ENCODE measurements around the gene TARBP1.
"Not testable (repeated sequence)": the region's sequence is repeated elsewhere in the genome, so short reads cannot be mapped to it uniquely, and the experiment has no call there.

TARBP1 gene

GRCh38 chr1:234396871-234397270 lies 82.1 kb downstream of the TARBP1 start:
- DNase-seq (ENCODE audit: low read depth in 3 of 3), result no peak

GRCh38 chr1:234396092-234396491 lies 82.9 kb downstream of the TARBP1 start:
- no peak for DNase-seq (ENCODE audit: low read depth in 3 of 3)

DNA sequence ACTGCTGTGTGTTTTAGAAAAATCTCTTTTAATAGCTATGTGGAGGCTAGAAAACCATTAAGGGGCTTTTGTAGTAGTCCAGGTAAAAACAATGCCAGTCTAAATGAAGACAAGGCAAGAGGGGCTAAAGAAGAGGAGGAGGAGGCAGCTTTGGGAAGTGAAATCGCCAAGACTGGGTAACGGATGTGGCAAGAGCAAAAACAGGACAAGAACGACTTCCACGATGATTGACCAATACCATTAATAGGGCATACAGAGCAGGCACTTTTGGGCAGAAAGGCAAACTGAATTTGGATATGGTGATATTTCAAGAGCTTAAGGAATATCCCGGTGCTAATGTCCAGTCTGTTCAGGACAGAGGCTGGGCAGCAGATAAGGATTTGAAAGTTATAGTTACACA lies 83.7 kb downstream of the TARBP1 start:
- no peak for DNase-seq (ENCODE audit: low read depth in 3 of 3)

GRCh38 chr1:234393190-234393589 lies 85.8 kb downstream of the TARBP1 start:
- no peak for DNase-seq (ENCODE audit: low read depth in 3 of 3)

GRCh38 chr1:234388094-234388493 lies 90.9 kb downstream of the TARBP1 start:
- no peak for DNase-seq (ENCODE audit: low read depth in 3 of 3)

DNA sequence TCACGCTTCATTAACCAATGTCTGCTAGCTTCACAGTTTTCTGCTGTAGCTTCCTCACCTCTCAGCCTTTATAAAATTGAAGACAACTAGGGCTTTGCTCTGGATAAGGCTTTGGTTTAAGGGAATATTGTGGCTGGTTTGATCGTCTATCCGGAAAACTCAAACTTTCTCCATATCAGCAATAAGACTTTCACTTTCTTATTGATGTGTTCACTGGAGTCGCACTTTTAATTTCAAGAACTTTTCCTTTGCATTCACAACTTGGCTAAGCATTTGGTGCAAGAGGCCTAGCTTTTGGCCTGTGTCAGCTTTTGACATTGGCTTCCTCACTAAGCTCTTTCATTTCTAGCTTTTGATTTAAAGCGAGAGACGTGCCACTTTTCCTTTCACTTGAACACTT lies 92.9 kb downstream of the TARBP1 start:
- no peak for DNase-seq (ENCODE audit: low read depth in 3 of 3)

DNA sequence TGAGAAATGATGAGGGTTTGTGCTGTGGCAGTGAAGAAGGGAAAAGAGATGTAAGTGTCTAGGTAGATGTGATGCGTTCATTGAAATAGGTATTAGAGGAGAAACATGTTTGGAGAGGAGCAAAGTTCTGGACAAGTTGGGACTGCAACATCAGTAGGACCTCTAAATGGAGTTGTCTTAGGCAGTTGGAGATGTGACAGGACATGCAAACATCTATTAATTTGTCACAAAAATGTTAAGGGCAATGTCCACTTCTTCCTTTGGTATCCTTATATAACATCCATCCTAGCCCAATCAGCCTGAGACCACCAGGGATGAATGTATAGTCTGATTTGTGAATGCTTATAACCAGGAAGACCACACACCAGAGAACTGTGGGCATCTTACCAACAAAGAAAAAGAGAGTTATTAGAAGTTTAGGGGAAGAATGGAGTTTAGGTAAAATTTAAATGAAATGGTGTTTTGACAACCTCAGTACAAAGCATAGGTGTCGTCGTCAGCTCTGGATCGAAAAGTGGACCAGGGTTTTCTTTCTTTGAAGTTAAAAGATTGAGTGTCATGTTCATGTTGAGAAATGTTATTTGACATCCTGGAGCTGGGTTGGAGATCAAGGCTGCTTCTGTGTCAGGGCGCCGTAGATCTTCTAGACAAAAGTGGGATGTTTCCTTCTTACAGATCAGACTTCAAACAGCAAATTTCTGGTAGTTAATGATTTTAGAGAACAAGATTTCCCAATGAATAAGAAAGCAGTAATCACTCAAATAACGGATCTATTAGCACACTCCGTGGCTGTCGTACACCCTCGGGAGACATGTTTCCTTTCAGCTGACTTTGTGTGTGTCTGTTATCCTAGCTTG lies 97.1 kb downstream of the TARBP1 start:
- DNase-seq (ENCODE audit: low read depth in 3 of 3), result no peak

DNA sequence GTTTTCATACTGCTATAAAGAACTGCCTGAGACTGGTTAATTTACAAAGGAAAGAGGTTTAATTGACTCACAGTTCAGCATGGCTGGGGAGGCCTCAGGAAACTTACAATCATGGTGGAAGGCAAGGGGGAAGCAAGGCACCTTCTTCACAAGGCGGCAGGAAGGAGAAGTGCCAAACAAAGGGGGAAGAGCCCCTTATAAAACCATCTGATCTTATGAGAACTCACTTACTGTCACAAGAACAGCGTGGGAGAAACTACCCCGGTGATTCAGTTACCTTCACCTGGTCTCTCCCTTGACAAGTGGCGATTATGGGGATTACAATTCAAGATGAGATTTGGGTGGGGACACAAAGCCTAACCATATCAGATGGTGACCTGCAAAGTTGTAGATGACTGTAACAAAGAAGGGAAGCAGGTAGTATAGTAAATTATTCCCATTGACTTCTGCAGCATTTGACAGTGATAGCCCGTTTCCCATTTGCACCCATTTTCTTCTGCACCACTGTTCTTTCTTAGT lies 99.3 kb downstream of the TARBP1 start:
- DNase-seq (ENCODE audit: low read depth in 3 of 3), result not testable (repeated sequence)

GRCh38 chr1:234375672-234376071 lies 103.3 kb downstream of the TARBP1 start:
- DNase-seq (ENCODE audit: low read depth in 3 of 3), result no peak

DNA sequence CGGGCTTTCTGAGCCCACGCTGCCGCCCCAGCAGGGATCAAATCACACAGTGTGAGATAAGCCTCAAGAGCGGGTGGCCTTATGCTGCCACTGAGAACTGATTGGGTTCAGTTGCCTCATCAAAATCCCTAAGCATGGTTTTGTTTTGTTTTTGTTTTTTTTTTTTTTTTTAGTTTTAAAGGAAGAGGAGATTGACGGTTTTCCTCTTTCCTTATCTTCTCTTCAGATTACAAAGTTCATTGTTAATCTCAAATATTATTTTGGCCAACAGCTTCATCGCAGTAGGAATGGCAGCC lies 105.1 kb downstream of the TARBP1 start:
- no peak for DNase-seq (ENCODE audit: low read depth in 3 of 3)

DNA sequence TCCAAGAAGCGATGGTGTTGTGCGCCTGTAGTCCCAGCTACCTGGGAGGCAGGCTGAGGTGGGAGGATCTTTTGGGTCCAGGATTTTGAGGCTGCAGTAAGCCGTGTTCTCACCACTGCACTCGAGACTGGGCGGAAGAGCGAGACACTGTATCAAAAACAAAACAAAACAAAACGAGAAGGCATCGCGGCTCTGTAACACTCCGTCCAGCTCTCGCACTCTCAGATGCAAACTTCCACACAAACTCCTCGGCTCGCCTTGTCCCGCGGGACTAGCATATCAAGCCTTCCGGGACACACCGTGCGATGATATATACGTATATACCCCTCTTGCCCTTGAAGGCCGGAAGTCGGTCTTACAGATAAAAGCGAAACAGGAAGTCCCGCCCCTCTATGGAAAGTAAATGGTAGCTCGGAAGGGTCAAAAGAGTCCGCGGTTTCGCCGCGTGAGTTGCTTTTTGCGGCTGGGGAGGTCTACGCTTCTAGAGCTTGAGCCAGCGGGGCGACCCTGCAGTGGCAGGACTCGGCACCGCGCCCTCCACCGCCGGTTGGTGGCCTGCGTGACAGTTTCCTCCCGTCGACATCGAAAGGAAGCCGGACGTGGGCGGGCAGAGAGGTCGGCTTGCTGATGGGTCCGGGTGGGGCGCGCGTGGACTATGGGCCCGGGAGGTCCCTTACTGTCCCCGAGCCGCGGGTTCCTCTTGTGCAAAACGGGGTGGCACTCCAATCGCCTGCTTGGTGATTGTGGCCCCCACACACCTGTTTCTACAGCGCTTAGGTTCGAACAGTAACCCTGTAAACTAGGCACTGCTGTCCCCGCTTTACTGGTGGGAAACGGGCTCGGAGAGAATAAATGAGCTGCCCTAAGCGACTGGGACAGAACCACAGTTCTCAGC lies 105.7 kb downstream of the TARBP1 start, which contains the start of gene COA6:
Gene COA6 (plus strand): TSS at position 393 of the 895 bp plus-strand sequence. CDS start 11 bp downstream, at position 404.
- peak; percentile 74 to 91 (median 87) for DNase-seq (ENCODE audit: low read depth in 3 of 3)

- no peak for DNase-seq (ENCODE audit: low read depth in 3 of 3)
These were observed 106.8 kb downstream of the TARBP1 start for GRCh38 chr1:234372011-234372757.

- no peak for DNase-seq (ENCODE audit: low read depth in 3 of 3)
These were observed 107.6 kb downstream of the TARBP1 start for GRCh38 chr1:234371414-234371813.

DNA sequence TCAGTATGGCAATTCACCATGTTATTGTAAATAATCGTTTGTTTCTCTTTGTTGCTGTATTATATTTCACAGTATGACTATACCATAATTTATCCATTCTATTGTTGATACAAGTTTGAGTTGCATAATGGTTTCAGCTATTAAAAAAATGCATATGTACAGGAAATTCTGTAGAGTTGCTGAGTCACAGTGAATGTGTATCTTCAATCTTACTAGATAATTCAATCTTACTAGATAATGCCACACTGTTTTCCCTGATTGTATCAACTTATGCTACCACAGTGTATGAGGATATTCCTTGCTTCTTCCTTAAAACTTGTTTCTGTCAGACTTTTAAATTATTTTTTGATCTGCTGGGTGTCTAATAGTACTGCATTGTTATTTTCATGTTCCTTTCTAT lies 109.2 kb downstream of the TARBP1 start:
- DNase-seq (ENCODE audit: low read depth in 3 of 3), result no peak

DNA sequence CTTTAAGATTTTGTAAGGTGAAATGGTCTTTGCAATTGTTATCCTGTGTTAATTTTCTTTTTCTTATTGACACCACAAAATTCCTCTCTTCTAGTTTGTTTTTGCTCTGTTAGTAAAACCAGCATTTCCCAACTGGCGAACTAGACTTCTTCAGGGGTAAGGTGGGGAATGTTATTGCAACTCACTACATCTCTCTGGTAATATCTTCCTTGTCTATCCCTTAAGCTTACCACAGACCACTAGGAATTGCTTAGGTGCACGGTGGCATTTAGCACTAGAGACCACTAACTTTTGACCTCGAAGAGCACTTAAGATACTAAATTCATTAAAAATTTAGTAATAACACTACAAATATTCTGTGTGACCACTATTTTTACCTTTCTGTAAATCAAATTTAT lies 109.9 kb downstream of the TARBP1 start:
- no peak for DNase-seq (ENCODE audit: low read depth in 3 of 3)

GRCh38 chr1:234368320-234369032 lies 110.5 kb downstream of the TARBP1 start:
- peak in 1 of 3 donors; percentile 10 for DNase-seq (ENCODE audit: low read depth in 3 of 3)

DNA sequence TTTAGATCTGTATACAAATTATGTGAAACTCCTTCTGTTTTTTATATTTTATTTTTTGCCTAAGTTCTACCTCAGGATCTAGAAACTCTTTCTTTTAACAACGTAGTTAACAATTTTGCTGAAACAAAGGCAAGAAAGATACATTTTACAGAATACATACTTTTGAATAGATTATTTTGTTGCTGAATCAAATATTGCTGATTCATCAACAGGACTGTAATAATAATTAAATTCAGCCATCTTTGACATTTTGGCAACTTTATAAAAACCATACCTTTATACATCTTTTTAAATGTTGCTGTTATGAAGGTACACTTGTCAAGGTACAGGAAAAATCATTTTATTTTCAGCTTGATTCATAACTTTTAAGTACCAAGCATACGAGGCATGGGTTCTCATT lies 116.4 kb downstream of the TARBP1 start:
- DNase-seq (ENCODE audit: low read depth in 3 of 3), result no peak

DNA sequence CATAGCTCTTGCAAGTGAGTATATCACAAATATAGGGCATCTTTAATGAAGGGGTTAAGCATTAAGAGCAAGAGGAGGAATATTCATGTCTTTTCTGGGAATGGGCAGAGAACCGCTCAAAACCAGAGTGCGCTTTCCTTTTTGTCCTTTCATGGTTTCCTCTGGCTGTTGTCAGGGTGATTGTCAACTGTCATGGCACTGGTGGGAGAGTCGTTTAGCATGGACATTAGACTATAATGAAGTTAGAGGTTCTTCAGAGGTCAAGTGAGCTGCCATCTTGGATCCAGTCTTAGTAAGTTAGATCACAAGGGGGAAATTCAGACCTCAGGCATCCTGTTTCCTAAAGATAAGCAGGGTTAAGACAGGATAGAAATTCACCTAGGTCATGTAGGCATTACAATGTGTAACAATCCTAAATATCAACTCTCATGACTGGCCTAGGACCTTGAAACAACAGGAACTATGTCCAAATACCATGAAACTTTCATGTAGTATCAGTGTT lies 117.8 kb downstream of the TARBP1 start:
- no peak for DNase-seq (ENCODE audit: low read depth in 3 of 3)

- DNase-seq (ENCODE audit: low read depth in 3 of 3), result no peak
These were observed 121.1 kb downstream of the TARBP1 start for GRCh38 chr1:234357831-234358230.

- DNase-seq (ENCODE audit: low read depth in 3 of 3), result peak in 1 of 3 donors; percentile 19
These were observed 122.2 kb downstream of the TARBP1 start for GRCh38 chr1:234356615-234357269.

Data from stimulated activated CD4-positive, alpha-beta T cell treated with anti-CD3 and anti-CD28 coated beads, TNF-alpha, amount 100 ng/mL, for 48 hours (primary cell).